ENCODE data around the gene CDKL2.
A peak's percentile ranks its signal among the peaks of the same experiment; 100 is the strongest.
"Not testable (repeated sequence)": the region's sequence is repeated elsewhere in the genome, so short reads cannot be mapped to it uniquely, and the experiment has no call there.

Gene CDKL2

DNA sequence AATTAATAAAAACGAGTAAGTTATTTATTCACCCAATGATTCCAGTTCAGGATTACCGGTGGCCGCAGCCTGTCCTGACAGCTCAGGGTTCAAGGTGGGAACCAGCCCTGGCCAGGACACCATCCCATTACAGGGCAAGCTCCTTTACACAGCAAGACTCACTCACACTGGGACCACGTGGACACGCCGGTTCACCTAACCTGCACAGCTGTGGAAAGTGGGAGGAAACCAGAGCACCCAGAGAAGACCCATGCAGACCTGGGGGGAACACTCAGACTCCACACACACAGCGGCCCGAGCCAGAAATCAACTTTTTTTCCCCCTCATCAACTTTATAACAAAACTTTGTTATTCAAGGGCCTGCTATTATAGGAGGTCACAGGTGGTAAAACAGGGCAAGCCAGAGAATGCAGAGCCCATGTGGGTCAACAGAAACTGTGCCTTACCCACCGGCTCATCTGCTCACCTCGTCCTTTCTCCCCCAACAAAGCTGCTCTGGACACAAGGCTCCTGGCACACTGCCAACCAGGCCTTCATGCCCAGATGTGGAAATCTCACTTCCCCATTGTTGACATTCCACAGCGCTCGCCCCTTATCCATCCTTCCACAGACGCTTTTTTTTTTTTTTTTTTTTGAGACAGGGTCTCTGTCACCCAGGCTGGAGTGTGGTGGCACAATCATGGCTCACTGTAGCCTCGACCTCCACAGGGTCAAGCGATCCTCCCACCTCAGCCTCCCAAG is 82.5 kb downstream of the CDKL2 start:
- DNase-seq, result peak; percentile 0

DNA sequence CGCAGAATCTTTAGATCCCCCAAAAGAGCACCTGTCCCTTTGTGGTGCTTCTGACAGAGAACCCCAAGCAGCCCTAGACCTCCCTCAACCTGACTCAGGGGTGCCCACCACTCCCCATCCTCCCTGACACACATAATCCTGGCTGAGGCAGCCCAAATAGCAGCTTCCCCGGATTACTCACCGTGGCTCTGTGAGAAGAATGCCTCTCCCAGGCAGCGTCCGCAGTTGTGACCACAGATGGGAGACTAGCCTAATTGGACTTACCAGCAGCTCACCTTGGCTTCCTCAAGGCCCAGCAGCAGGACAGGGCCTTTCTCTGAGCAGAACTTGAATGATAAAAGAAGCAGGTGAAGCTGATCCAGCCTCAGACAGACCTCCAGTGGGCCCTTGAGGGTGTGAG is 84.8 kb downstream of the CDKL2 start:
- DNase-seq, result no peak

DNA sequence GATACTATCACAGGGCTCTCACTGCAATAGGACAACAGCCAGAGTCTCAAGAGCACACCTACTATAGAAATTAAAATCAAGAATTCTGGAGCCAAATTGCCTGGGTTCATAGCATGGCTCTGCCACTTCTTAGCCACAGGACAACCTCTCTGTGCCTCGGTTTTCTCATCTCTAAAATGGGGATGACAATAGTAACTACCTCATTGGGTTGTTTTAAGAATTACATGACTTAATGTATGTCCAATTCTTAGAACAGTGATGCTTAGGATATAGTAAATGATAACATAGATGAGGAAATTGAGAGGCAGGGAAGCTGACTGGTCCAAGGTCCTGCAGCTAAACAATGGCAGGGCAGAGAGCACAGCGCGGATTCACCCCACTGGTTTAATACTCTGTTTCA is 85.5 kb downstream of the CDKL2 start:
- no peak for DNase-seq

DNA sequence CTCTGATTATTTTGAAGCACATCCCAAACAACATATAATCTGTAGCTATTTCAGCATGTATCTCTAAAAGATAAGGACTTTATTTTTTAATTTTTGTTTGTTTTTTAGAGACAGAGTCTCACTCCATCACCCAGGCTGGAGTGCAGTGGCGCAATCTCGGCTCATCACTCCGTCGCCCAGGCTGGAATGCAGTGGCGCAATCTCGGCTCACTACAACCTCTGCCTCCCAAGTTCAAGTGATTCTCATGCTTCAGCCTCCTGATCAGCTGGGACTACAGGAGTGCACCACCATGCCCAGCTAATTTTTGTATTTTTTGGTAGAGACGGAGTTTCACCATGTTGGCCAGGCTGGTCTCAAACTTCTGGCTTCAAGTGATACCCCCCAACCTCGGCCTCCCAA is 86.1 kb downstream of the CDKL2 start:
- not testable (repeated sequence) for DNase-seq

DNA sequence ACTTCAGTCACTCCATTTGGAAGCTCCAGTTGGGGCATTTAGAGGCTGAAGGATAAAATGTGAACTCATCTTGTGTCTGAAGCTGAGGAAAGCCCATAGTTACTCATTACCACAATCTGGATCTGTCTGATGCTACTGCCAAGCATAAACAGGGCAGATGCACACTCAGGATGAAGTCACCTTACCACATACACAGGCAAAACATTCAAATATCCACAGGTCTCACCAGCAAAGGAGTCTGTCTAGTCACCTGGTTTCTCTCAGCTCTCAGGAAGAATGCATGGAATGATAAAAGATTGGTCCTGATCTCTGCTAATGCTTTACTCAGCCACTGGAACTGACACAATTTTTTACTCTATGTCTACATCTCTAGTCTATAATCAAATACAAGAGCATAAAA is 87.5 kb downstream of the CDKL2 start:
- no peak for DNase-seq

DNA sequence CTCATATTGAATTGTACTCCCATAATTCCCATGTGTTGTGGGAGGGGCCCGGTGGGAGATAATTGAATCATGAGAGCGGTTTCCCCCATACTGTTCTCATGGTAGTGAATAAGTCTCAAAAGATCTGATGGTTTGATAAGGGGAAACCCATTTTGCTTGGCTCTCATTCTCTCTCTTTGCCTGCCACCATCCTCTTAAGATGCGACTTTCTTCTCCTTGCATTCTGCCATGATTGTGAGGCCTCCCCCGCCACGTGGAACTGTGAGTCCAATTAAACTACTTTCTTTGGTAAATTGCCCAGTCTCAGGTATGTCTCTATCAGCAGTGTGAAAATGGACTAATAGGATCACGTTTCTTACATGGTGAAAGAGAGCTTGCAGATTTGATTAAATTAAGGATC is 93.0 kb downstream of the CDKL2 start:
- DNase-seq, result not testable (repeated sequence)

DNA sequence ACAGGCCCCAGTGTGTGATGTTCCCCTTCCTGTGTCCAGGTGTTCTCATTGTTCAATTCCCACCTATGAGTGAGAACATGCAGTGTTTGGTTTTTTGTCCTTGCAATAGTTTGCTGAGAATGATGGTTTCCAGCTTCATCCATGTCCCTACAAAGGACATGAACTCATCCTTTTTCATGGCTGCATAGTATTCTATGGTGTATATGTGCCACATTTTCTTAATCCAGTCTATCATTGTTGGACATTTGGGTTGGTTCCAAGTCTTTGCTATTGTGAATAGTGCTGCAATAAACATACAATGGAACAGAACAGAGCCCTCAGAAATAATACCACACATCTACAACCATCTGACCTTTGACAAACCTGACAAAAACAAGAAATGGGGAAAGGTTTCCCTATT is 96.4 kb downstream of the CDKL2 start:
- DNase-seq, result not testable (repeated sequence)

DNA sequence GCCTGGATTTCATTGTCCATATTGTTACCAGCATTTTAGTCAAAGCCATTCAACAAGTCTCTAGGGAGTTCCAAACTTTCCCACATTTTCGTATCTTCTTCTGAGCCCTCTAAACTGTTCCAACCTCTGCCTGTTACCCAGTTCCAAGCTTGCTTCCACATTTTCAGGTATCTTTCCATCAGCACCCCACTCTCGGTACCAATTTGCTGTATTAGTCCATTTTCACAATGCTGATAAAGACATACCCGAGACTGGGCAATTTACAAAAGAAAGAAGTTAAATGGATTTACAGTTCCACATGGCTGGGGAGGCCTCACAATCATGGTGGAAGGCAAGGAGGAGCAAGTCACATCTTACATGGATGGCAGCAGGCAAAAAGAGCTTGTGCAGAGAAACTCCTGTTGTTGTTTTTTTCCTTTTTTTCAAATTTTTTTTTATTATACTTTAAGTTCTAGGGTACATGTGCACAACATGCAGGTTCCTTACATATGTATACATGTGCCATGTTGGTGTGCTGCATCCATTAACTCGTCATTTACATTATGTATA is 96.9 kb downstream of the CDKL2 start:
- DNase-seq, result not testable (repeated sequence)

DNA sequence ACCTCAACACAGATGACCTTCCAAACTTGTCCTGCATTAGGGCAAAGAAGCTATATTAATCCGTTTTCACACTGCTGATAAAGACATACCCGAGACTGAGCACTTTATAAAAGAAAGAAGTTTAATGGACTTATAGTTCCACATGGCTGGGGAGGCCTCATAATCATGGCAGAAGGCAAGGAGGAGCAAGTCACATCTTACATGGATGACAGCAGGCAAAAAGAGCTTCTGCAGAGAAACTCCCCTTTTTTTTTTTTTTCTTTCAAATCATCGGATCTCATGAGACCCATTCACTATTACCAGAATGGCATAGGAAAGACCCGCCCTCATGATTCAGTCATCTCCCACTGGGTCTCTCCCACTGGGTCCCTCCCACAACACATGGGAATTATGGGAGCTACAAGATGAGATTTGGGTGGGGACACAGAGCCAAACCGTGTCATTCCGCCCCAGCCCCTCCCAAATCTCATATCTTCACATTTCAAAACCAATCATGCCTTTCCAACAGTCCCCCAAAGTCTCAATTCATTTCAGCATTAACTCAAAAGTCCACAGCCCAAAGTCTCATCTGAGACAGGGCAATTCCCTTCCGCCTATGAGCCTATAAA is 98.7 kb downstream of the CDKL2 start:
- not testable (repeated sequence) for DNase-seq

DNA sequence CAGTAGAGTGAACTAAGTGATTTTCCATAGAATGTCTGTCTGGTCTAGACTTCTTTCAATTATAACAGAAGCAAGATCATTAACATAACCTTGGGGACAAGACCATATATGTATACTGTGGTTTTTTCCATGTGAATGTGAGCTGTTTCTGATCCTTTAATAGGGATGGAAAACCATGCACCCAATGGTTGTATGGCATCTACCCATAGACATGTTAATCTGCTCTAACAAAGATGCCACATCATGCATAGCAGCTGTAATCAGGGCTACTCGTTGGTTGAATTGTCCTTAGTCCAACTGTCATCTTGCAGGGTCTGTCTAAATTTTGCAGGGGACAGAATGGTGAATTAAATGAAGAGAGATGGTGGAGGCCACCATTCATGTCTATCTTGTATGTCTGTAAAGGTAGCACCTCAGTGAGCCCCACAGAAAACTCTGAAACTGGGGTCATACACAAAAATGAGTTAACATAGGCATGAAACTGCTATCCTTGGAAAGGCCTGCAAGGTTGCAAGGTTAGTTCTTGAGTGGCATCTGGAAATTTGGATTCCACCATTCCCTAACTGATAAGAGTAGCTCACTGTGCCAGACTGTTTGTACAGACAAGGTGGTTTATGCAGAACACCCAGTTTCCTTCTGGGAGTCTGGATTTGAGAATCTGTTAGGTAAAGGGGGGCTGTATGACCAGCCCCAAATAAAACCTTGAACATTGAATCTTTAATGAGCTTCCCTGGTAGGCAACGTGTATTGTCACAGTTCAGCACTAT is 99.6 kb downstream of the CDKL2 start:
- no peak for DNase-seq

All from midbrain (tissue), 1 donor.